Neural cell (in vitro differentiated cells): Measurements from ENCODE around the gene GOLGA2. TPM values are rescaled to one million over a fixed set of nuclear protein-coding genes. Genes with fewer than 3 reads are reported as not detected.
"Not testable (repeated sequence)": the region's sequence is repeated elsewhere in the genome, so short reads cannot be mapped to it uniquely, and the experiment has no call there.

Experiments
- H2AFZ ChIP-seq: fragments of 200-600, 300-800 bp; sonication (generic), shearing (Covaris generic); 2 replicates; pipeline ENCODE4 v1.6.0; 2014; ENCODE audit warnings: low read depth, mild to moderate bottlenecking, antibody characterized with exemption, low read length, moderate library complexity
- H3F3A ChIP-seq: fragments of 200-600 bp; shearing (Covaris generic); 2 replicates; pipeline ENCODE4 v1.6.1; 2016; ENCODE audit warnings: mild to moderate bottlenecking, moderate library complexity, mixed read lengths, antibody characterized with exemption, low read length; ENCODE audit not compliant: insufficient read depth, poor library complexity, severe bottlenecking
- H3K27ac ChIP-seq: fragments of 200-600, 300-800 bp; sonication (generic), shearing (Covaris generic); 2 replicates; pipeline ENCODE4 v1.5.1; 2014; ENCODE audit warnings: mild to moderate bottlenecking, low read length, moderate library complexity
- H3K27me3 ChIP-seq: fragments of 300-800, 200-600 bp; sonication (generic), shearing (Covaris generic); 2 replicates; pipeline ENCODE4 v1.6.0; 2014; ENCODE audit warnings: mild to moderate bottlenecking, low read depth, low read length, moderate library complexity; ENCODE audit not compliant: insufficient read depth
- H3K36me3 ChIP-seq: fragments of 300-800, 200-600 bp; sonication (generic), shearing (Covaris generic); 2 replicates; pipeline ENCODE4 v1.5.1; 2014; ENCODE audit warnings: mild to moderate bottlenecking, antibody characterized with exemption, low read length, moderate library complexity; ENCODE audit not compliant: insufficient read depth
- H3K4me2 ChIP-seq: fragments of 300-800, 200-600 bp; sonication (generic), shearing (Covaris generic); 2 replicates; pipeline ENCODE4 v1.6.0; 2014; ENCODE audit warnings: mild to moderate bottlenecking, low read length
- H3K4me3 ChIP-seq: fragments of 300-800, 200-600 bp; sonication (generic), shearing (Covaris generic); 2 replicates; pipeline ENCODE4 v1.5.1; 2014; ENCODE audit warnings: mild to moderate bottlenecking, low read length, moderate library complexity
- H3K79me2 ChIP-seq: fragments of 200-600 bp; shearing (Covaris generic); replicated peaks from 2 replicates; pipeline ENCODE4 v1.6.0; 2014; ENCODE audit warnings: mild to moderate bottlenecking, low read length, moderate library complexity; ENCODE audit not compliant: insufficient read depth
- H3K9ac ChIP-seq: fragments of 300-800, 200-600 bp; sonication (generic), shearing (Covaris generic); 2 replicates; pipeline ENCODE4 v1.6.1; 2016; ENCODE audit warnings: mild to moderate bottlenecking, low read length, mixed read lengths
- H3K9me2 ChIP-seq: fragments of 200-600 bp; shearing (Covaris generic); 2 replicates; pipeline ENCODE4 v1.6.1; 2016; ENCODE audit warnings: mild to moderate bottlenecking, low read length, mixed read lengths; ENCODE audit not compliant: insufficient read depth
- H3K9me3 ChIP-seq: fragments of 200-600, 300-800 bp; sonication (generic), shearing (Covaris generic); 2 replicates; pipeline ENCODE4 v1.6.1; 2016; ENCODE audit warnings: mild to moderate bottlenecking, mixed run types, low read length, moderate library complexity, mixed read lengths
- H4K20me1 ChIP-seq: fragments of 200-600 bp; shearing (Covaris generic); 2 replicates; pipeline ENCODE4 v1.6.1; 2016; ENCODE audit warnings: mild to moderate bottlenecking, mixed run types; ENCODE audit not compliant: insufficient read depth
- CTCF ChIP-seq: fragments of 450-650 bp; IDR thresholded peaks from 2 replicates; pipeline ENCODE4 v1.5.1; 2014; ENCODE audit warnings: antibody characterized with exemption, mild to moderate bottlenecking, moderate library complexity; ENCODE audit not compliant: poor library complexity, severe bottlenecking
- EP300 ChIP-seq: fragments of 450-650 bp; conservative IDR thresholded peaks from 2 replicates; pipeline ENCODE4 v1.6.1; 2014; ENCODE audit warnings: antibody characterized with exemption, mild to moderate bottlenecking, moderate library complexity; ENCODE audit not compliant: poor library complexity, severe bottlenecking
- EZH2 ChIP-seq: fragments of 200-600, 300-800 bp; shearing (Covaris generic), sonication (generic); IDR thresholded peaks from 2 replicates; pipeline ENCODE4 v1.6.1; 2014; ENCODE audit warnings: antibody characterized with exemption, low read length, borderline replicate concordance, mild to moderate bottlenecking; ENCODE audit not compliant: insufficient read depth, poor library complexity, severe bottlenecking
- MXI1 ChIP-seq: fragments of 450-650 bp; conservative IDR thresholded peaks from 2 replicates; pipeline ENCODE4 v1.6.1; 2014; ENCODE audit warnings: antibody characterized with exemption, mild to moderate bottlenecking; ENCODE audit not compliant: poor library complexity, severe bottlenecking
- POLR2AphosphoS5 ChIP-seq: IDR thresholded peaks from 2 replicates; pipeline ENCODE4 v1.6.1; 2012
- RAD21 ChIP-seq: fragments of 450-650 bp; conservative IDR thresholded peaks from 2 replicates; pipeline ENCODE4 v1.6.1; 2014; ENCODE audit warnings: antibody characterized with exemption, mild to moderate bottlenecking, moderate library complexity
- REST ChIP-seq: IDR thresholded peaks from 2 replicates; pipeline ENCODE4 v1.6.1; 2012; ENCODE audit warnings: borderline replicate concordance
- SMC3 ChIP-seq: fragments of 450-650 bp; conservative IDR thresholded peaks from 2 replicates; pipeline ENCODE4 v1.6.1; 2014; ENCODE audit warnings: antibody characterized with exemption, mild to moderate bottlenecking, moderate library complexity; ENCODE audit not compliant: poor library complexity
- TAF1 ChIP-seq: IDR thresholded peaks from 2 replicates; pipeline ENCODE4 v1.6.1; 2012; ENCODE audit warnings: low read depth
- polyA plus RNA-seq: library from polyadenylated mRNA; depleted of rRNA; stranded (reverse); fragments of >200 nt; gene quantifications from 2 replicates; pipeline ENCODE4 v1.2.3, GENCODE V29; 2014

GOLGA2 gene
- polyA plus RNA-seq, 1 donor from 2014 or later = 46.3 TPM

GRCh38 chr9:128231638-128232527 is 43.9 kb downstream of the GOLGA2 start:
- H3K79me2 ChIP-seq = no peaks in the 10 kb centered on the region
- no peaks in the 10 kb centered on the region for H3K9me2 ChIP-seq
- TF ChIP-seq RAD21 (no peak), SMC3 (no peak), EZH2 (no peak), CTCF (no peak), MXI1 (no peak), POLR2AphosphoS5 (no peak)
- no peak overlapping the region for H3K4me2 ChIP-seq
- peaks cover 2% of the 10 kb centered on the region for H3K36me3 ChIP-seq
- H3K9me3 ChIP-seq = no peaks in the 10 kb centered on the region
- H3F3A ChIP-seq = no peaks in the 10 kb centered on the region
- H3K27me3 ChIP-seq = no peaks in the 10 kb centered on the region
- no peak overlapping the region for H3K4me3 ChIP-seq
- no peaks in the 10 kb centered on the region for H4K20me1 ChIP-seq
- no peak overlapping the region for H2AFZ ChIP-seq
- no peak overlapping the region for H3K27ac ChIP-seq
- no peak overlapping the region for H3K9ac ChIP-seq

- H3K79me2 ChIP-seq, H3K36me3 ChIP-seq, H3K9ac ChIP-seq, H3K9me2 ChIP-seq, H3K27ac ChIP-seq, H3F3A ChIP-seq, H3K4me2 ChIP-seq, H3K9me3 ChIP-seq, H3K27me3 ChIP-seq, H2AFZ ChIP-seq, H4K20me1 ChIP-seq, H3K4me3 ChIP-seq: not testable (repeated sequence)
Measured at GRCh38 chr9:128230897-128231296, 44.9 kb downstream of the GOLGA2 start.

- H3K9ac ChIP-seq = no peak overlapping the region
- H3K9me2 ChIP-seq = no peaks in the 10 kb centered on the region
- TF ChIP-seq CTCF (no peak), EZH2 (no peak), REST (no peak), SMC3 (no peak), POLR2AphosphoS5 (no peak), MXI1 (no peak), TAF1 (no peak), EP300 (no peak), RAD21 (no peak)
- no peaks in the 10 kb centered on the region for H3K9me3 ChIP-seq
- H3F3A ChIP-seq = no peaks in the 10 kb centered on the region
- no peaks in the 10 kb centered on the region for H3K27me3 ChIP-seq
- no peaks in the 10 kb centered on the region for H3K79me2 ChIP-seq
- H3K4me3 ChIP-seq = no peak overlapping the region
- no peak overlapping the region for H2AFZ ChIP-seq
- no peak overlapping the region for H3K4me2 ChIP-seq
- H3K36me3 ChIP-seq = peaks cover 4% of the 10 kb centered on the region
- H3K27ac ChIP-seq = no peak overlapping the region
- H4K20me1 ChIP-seq = no peaks in the 10 kb centered on the region
Measured at GRCh38 chr9:128226412-128226801, 49.4 kb downstream of the GOLGA2 start.
